Stimulated activated CD4-positive, alpha-beta T cell treated with anti-CD3 and anti-CD28 coated beads, Interleukin-1b, Interleukin-23, amount 100 ng/mL, for 24 hours (primary cell): ENCODE measurements around the gene DNAAF2.
"Not testable (repeated sequence)": the region's sequence is repeated elsewhere in the genome, so short reads cannot be mapped to it uniquely, and the experiment has no call there.

Experiments
- DNase-seq, 4 experiments: peaks; one replicate each; pipeline ENCODE4 v3.0.0-alpha.2; 2020; ENCODE audit warnings: low read depth in 4 of 4, low spot score in 1 of 4

Gene DNAAF2, protein sequence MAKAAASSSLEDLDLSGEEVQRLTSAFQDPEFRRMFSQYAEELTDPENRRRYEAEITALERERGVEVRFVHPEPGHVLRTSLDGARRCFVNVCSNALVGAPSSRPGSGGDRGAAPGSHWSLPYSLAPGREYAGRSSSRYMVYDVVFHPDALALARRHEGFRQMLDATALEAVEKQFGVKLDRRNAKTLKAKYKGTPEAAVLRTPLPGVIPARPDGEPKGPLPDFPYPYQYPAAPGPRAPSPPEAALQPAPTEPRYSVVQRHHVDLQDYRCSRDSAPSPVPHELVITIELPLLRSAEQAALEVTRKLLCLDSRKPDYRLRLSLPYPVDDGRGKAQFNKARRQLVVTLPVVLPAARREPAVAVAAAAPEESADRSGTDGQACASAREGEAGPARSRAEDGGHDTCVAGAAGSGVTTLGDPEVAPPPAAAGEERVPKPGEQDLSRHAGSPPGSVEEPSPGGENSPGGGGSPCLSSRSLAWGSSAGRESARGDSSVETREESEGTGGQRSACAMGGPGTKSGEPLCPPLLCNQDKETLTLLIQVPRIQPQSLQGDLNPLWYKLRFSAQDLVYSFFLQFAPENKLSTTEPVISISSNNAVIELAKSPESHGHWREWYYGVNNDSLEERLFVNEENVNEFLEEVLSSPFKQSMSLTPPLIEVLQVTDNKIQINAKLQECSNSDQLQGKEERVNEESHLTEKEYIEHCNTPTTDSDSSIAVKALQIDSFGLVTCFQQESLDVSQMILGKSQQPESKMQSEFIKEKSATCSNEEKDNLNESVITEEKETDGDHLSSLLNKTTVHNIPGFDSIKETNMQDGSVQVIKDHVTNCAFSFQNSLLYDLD

DNA sequence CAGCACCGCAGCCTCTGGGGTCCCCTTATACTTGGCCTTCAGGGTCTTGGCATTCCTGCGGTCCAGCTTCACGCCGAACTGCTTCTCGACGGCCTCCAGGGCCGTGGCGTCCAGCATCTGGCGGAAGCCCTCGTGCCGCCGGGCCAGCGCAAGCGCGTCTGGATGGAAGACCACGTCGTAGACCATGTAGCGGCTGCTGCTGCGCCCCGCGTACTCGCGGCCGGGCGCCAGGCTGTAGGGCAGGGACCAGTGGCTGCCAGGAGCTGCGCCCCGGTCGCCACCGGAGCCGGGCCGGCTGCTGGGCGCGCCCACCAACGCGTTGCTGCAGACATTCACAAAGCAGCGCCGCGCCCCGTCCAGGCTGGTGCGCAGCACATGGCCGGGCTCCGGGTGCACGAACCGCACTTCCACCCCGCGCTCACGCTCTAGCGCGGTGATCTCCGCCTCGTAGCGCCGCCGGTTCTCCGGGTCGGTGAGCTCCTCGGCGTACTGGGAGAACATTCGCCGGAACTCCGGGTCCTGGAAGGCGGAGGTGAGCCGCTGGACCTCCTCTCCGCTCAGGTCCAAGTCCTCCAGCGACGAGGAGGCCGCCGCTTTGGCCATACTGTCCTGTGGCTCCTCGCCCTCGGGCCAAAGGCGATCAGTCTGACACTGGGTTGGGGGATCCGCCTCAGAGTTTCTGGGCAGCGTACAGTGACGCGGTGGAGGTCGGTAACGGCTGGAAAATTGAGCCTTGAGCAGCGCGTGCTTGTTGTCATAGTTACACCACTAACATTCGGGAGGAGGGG lies at the start of gene DNAAF2:
TSS of gene DNAAF2 (minus strand) at position 698 of the 788 bp plus-strand sequence. CDS start at position 603, 95 bp downstream.
- DNase-seq, result peak in 3 of 4 experiments; percentile 21 to 43 (median 40)

GRCh38 chr14:49679271-49679670 lies 44.2 kb upstream of the DNAAF2 start:
- no peak for DNase-seq

- no peak for DNase-seq
These were observed 42.6 kb upstream of the DNAAF2 start for GRCh38 chr14:49677643-49678042.

GRCh38 chr14:49673586-49673985 lies 38.5 kb upstream of the DNAAF2 start:
- no peak for DNase-seq

GRCh38 chr14:49670475-49670874 lies 35.4 kb upstream of the DNAAF2 start:
- no peak for DNase-seq

GRCh38 chr14:49659526-49660455 lies 24.7 kb upstream of the DNAAF2 start:
- no peak for DNase-seq

DNA sequence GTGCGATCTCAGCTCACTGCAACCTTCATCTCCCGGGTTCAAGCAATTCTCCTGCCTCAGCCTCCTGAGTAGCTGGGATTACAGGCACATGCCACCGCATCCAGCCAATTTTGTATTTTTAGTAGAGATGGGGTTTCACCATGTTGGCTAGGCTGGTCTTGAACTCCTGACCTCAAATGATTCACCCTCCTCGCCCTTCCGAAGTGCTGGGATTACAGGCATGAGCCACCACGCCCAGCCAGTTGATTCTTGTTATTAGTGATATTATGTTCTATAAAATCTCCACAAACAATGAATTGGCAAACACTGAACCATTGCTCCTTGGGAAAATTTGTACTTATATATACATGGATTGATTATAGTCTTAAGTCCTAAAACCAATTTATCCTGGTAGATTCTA lies 22.5 kb upstream of the DNAAF2 start:
- DNase-seq, result not testable (repeated sequence)

DNA sequence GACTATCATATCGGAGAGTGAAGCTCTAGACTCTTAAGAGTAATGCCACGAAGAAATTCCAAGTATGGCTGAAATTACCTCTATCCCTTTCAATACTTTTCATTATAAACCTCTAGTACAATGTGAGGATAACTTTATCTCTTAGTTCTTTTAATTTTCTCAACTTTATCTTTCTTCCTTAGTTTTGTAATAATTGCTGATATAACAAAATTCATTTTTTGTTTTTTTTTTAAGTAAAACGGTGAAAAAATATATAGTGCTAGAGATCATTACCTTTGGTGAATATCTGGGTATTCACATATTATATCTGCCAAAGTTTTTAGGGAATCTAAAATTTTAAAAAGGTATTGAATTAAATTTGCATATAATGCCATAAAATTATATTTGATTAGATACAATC lies 19.5 kb upstream of the DNAAF2 start:
- DNase-seq, result no peak

- DNase-seq, result no peak
These were observed 18.5 kb upstream of the DNAAF2 start for GRCh38 chr14:49653508-49653907.

- no peak for DNase-seq
These were observed 7.1 kb upstream of the DNAAF2 start for GRCh38 chr14:49642163-49642562.

DNA sequence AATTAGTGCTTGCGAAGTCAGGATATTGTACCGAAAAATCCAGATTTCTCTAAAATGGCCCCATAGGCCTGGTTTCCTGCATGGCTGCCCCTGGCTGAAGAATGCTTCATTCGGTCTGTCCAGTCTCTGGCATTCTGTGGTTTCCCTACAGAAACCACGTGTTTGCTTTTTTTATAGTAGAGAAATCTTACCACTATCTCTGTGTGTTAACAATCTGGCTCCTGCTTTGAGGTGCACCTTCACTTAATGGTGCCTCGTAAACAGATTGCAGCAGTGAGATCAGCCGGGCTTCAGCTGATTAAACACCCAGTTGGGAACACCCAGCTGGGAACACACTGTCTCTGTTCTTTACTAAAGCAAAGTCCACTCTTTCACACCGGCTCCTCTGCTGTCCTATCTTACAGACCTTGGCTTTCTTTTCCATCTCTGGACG lies 6.7 kb upstream of the DNAAF2 start:
- no peak for DNase-seq

DNA sequence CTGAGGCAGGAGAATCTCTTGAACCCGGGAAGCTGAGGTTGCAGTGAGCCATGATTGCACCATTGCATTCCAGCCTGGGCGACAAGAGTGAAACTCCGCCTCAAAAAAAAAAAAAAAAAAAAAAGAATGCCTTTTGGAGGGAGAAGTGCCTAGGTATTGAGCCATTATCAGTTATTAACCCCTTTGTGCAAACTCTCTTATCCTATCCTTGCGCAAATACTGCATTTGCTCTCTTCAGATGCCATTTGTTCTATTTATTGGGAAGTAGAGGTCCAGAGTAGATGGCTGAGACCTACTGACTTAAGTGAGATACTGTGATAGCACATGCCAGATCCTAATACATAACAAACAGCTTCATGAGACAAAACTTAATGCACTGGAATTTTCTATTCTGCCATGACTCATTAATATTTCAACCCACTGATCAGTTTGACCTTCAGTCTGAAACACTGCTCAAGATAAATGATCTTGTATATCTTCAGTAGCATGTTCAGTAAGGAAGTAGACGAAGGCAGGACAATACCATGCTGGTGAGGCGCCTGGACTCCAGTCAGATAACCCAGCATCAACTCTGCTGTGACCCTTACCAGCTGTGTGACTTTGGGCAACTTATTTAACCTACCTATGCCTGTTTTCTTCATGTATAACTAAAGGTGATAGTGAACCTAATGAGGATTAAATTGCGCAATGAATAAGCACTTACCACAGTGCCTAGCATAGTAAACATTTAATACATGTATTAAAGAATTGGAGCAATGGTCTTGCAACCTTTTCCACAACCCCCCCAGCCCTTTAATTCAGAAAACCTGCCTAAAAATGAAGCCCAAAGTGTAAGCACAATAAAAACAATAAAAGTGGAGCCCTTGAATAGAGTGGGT lies 5.7 kb upstream of the DNAAF2 start:
- DNase-seq, result no peak

DNA sequence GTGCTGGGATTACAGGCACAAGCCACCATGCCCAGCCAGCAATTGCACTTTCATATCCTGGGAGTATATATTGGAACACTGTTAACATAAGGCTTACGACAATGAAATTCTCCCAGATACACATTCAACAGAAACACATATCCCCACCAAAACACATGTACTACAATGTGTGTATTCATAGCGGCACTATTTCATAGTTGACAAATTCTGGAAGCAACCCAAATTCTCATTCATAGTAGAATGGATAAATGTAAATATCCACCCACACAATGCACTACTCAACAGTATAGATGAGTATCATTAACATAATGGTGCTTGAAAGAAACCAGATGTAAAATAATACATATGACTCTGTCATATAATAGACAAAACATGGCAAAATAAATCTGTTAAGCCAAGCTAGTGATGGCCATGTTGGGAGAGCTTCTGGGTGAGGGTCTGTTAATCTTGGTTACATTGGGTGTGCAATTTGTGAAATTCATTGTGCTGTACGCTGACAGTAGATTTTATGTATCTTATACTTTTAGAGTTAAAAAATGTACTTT lies 2.6 kb upstream of the DNAAF2 start:
- no peak for DNase-seq

DNA sequence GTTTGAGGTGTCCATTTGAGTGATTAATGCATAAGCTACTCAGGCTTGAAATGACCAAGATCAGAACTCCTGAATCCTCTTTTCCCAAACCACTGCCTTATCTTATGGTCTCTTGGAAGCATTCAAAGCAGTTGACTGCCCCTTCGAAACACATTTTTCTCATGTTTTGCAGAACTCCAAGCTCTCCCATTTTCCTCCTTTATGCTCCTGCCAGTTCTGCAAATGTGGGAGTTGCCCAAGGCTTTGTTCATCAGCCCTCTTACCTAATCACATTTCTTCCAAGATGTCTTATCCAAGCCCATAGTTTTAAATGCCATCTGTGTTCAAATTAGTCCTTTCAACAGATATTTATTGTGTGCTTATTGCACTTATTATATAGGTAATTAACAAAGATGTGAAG lies 1.8 kb upstream of the DNAAF2 start:
- no peak for DNase-seq

DNA sequence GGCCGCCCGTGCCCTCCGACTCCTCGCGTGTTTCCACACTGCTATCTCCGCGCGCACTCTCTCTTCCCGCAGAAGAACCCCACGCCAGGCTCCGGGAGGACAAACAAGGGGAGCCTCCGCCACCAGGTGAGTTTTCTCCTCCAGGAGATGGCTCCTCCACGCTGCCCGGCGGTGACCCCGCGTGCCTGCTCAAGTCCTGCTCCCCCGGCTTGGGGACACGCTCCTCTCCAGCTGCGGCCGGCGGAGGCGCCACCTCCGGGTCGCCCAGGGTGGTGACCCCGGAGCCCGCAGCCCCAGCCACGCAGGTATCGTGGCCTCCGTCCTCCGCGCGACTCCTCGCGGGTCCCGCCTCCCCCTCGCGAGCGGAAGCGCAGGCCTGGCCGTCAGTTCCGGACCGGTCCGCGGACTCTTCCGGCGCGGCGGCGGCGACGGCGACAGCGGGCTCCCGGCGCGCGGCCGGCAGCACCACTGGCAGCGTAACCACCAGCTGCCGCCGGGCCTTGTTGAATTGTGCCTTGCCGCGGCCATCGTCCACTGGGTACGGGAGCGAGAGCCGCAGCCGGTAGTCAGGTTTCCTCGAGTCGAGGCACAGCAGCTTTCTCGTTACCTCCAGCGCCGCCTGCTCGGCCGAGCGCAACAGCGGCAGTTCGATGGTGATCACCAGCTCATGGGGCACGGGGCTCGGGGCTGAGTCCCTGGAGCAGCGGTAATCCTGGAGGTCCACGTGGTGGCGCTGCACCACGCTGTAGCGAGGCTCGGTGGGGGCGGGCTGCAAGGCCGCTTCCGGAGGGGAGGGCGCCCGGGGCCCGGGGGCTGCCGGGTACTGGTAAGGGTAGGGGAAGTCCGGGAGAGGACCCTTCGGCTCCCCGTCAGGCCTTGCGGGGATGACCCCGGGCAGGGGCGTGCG lies 1.2 kb downstream of the DNAAF2 start:
- DNase-seq, result peak; percentile 83 to 94 (median 90)

- DNase-seq, result no peak
These were observed 10.9 kb downstream of the DNAAF2 start for GRCh38 chr14:49623941-49624839.

GRCh38 chr14:49623387-49623786 lies 11.7 kb downstream of the DNAAF2 start:
- no peak for DNase-seq
